ENCODE measurements around the gene SH3GLB1.

The SH3GLB1 gene

DNA sequence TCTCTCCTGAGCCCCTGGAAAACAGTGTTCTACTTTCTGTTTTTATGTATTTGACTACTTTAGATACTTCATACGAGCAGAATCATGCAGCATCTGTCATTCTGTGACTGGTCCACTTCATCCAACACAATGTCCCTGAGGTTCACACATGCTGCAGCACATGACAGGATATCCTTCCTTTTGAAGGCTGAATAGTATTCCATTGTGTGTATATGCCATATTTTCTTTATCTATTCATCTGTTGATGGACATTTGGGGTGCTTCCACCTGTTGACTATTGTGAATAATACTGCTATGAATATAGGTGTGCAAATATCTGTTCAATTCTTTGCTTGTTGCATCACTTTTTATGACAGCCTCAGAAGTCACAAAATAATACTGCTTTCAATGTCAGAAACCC is 55.8 kb downstream of the SH3GLB1 start:
- H3K4me3 ChIP-seq (IDR thresholded peaks at IDR 0.05; ENCODE audit: insufficient read depth, low read depth, low read length), result no peak overlapping the region
- H3K79me2 ChIP-seq (ENCODE audit: insufficient read depth, low read depth), result no peaks in the 10 kb centered on the region
- no peaks in the 10 kb centered on the region for H3K27me3 ChIP-seq (ENCODE audit: insufficient read depth, low read depth)
- H3K27ac ChIP-seq, result no peak overlapping the region
- no peaks in the 10 kb centered on the region for H3K36me3 ChIP-seq (ENCODE audit: insufficient read depth)
- H4K20me1 ChIP-seq (ENCODE audit: insufficient read depth), result no peaks in the 10 kb centered on the region
- H3K4me1 ChIP-seq (ENCODE audit: low read depth, poor library complexity, severe bottlenecking), result no peaks in the 10 kb centered on the region
- H2AFZ ChIP-seq (ENCODE audit: low read depth), result no peak overlapping the region
- H3K9ac ChIP-seq, result no peak overlapping the region
- no peak overlapping the region for H3K4me2 ChIP-seq
- TF ChIP-seq, protein P1, sequence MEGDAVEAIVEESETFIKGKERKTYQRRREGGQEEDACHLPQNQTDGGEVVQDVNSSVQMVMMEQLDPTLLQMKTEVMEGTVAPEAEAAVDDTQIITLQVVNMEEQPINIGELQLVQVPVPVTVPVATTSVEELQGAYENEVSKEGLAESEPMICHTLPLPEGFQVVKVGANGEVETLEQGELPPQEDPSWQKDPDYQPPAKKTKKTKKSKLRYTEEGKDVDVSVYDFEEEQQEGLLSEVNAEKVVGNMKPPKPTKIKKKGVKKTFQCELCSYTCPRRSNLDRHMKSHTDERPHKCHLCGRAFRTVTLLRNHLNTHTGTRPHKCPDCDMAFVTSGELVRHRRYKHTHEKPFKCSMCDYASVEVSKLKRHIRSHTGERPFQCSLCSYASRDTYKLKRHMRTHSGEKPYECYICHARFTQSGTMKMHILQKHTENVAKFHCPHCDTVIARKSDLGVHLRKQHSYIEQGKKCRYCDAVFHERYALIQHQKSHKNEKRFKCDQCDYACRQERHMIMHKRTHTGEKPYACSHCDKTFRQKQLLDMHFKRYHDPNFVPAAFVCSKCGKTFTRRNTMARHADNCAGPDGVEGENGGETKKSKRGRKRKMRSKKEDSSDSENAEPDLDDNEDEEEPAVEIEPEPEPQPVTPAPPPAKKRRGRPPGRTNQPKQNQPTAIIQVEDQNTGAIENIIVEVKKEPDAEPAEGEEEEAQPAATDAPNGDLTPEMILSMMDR (conservative IDR thresholded peaks at IDR 0.05; ENCODE audit: low read depth, low read length), result no peak

DNA sequence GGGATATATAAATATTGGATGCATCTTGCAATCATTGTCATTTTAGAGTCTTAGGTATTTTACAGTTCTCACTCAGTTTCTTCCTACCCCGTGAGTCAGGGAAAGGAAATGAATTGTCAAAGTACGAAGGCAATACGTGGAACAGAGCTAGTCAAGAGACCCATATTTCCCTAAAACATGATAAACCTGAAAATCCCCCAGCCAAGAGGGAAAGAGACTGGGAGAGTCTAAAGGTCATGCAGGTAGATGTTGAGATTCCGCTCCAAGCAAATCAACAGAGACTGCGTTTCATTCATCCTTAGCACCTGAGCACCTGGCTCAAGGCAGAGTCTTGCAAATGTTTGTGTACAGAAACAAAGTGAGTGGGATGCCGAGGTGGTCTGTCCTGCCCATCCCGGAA is 58.0 kb downstream of the SH3GLB1 start:
- no peaks in the 10 kb centered on the region for H3K79me2 ChIP-seq (ENCODE audit: insufficient read depth, low read depth)
- H3K27ac ChIP-seq, result no peak overlapping the region
- H2AFZ ChIP-seq (ENCODE audit: low read depth), result no peak overlapping the region
- H3K9ac ChIP-seq, result no peak overlapping the region
- no peak overlapping the region for H3K4me3 ChIP-seq (IDR thresholded peaks at IDR 0.05; ENCODE audit: insufficient read depth, low read depth, low read length)
- TF ChIP-seq, protein P1 (conservative IDR thresholded peaks at IDR 0.05; ENCODE audit: low read depth, low read length), result no peak
- H3K4me2 ChIP-seq, result no peak overlapping the region
- H4K20me1 ChIP-seq (ENCODE audit: insufficient read depth), result no peaks in the 10 kb centered on the region
- H3K4me1 ChIP-seq (ENCODE audit: low read depth, poor library complexity, severe bottlenecking), result no peaks in the 10 kb centered on the region
- no peaks in the 10 kb centered on the region for H3K27me3 ChIP-seq (ENCODE audit: insufficient read depth, low read depth)
- no peaks in the 10 kb centered on the region for H3K36me3 ChIP-seq (ENCODE audit: insufficient read depth)

DNA sequence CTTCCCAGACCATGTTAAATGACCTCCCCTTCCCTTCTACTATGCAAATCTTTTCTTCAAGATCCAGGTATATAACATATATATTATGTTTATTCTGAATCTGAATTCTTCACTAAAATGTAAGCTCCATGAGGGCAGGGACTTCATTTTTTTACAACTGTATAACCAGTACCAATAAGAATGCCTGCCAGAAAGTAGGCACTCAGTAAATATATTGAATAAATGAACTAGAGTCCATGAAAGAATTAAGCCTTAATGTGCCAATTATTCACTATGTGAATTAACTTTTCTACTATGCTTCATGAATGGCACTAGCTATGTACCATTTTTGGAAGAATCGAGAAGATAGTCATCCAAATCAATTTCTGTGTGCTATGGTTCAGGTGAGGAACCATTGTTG is 60.1 kb downstream of the SH3GLB1 start:
- Histone ChIP-seq H3K4me1 (ENCODE audit: low read depth, poor library complexity, severe bottlenecking) (no peaks in the 10 kb centered on the region), H3K79me2 (ENCODE audit: insufficient read depth, low read depth) (no peaks in the 10 kb centered on the region), H3K4me2 (no peak overlapping the region), H3K4me3 (IDR thresholded peaks at IDR 0.05; ENCODE audit: insufficient read depth, low read depth, low read length) (no peak overlapping the region), H3K27me3 (ENCODE audit: insufficient read depth, low read depth) (no peaks in the 10 kb centered on the region), H3K36me3 (ENCODE audit: insufficient read depth) (no peaks in the 10 kb centered on the region), H3K27ac (no peak overlapping the region), H3K9ac (no peak overlapping the region), H2AFZ (ENCODE audit: low read depth) (no peak overlapping the region), H4K20me1 (ENCODE audit: insufficient read depth) (no peaks in the 10 kb centered on the region)
- TF ChIP-seq, protein P1 (conservative IDR thresholded peaks at IDR 0.05; ENCODE audit: low read depth, low read length), result no peak

DNA sequence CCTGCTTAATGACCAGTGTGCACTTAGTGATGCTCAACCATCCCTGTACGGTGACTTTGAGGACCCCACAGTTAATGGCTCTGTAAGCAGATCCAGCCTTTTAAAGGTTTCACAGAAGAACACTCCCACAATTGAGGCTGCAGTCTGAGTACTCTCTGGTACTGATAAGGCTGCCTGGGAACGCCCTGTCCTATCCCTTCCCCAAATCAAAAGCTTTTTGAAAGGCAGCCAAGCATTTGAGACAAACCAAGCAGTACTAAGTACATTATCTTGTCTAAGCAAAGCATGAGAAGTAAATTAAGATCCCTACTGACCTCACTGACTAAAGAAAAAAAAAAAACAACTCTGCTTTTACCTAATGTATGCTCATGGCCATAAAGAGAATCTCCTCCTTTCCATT is 60.7 kb downstream of the SH3GLB1 start:
- Histone ChIP-seq H3K4me2 (no peak overlapping the region), H3K9ac (no peak overlapping the region), H3K36me3 (ENCODE audit: insufficient read depth) (no peaks in the 10 kb centered on the region), H3K4me1 (ENCODE audit: low read depth, poor library complexity, severe bottlenecking) (no peaks in the 10 kb centered on the region), H3K27ac (no peak overlapping the region), H3K27me3 (ENCODE audit: insufficient read depth, low read depth) (no peaks in the 10 kb centered on the region), H4K20me1 (ENCODE audit: insufficient read depth) (no peaks in the 10 kb centered on the region), H3K4me3 (IDR thresholded peaks at IDR 0.05; ENCODE audit: insufficient read depth, low read depth, low read length) (no peak overlapping the region), H2AFZ (ENCODE audit: low read depth) (no peak overlapping the region), H3K79me2 (ENCODE audit: insufficient read depth, low read depth) (no peaks in the 10 kb centered on the region)
- TF ChIP-seq, protein P1 (conservative IDR thresholded peaks at IDR 0.05; ENCODE audit: low read depth, low read length), result no peak
